HL-60 (cell line): ENCODE data around the gene ALPL.

Experiments used
- DNase-seq, 2 experiments: peaks; one replicate each; pipeline ENCODE4 v3.0.0-alpha.2; 2010 to 2020; ENCODE audit warnings: low read depth in 1 of 2, low spot score in 1 of 2
- H3K27ac ChIP-seq: fragments of 250-450 bp; sonication (Bioruptor Pico); replicated peaks from 2 replicates; pipeline ENCODE4 v1.5.1; 2020; ENCODE audit warnings: mild to moderate bottlenecking, moderate library complexity
- H3K27me3 ChIP-seq: fragments of 250-450 bp; sonication (Bioruptor Pico); 2 replicates; pipeline ENCODE4 v1.5.1; 2021; ENCODE audit warnings: mild to moderate bottlenecking, moderate library complexity; ENCODE audit not compliant: insufficient read depth, poor library complexity, severe bottlenecking
- H3K4me3 ChIP-seq: replicated peaks from 2 replicates; pipeline ENCODE4 v1.5.1; 2011; ENCODE audit warnings: mild to moderate bottlenecking, control low read depth, low read length; ENCODE audit not compliant: insufficient read depth
- GABPA ChIP-seq: IDR thresholded peaks from 2 replicates; pipeline ENCODE4 v1.6.1; 2012; ENCODE audit warnings: low read depth
- POLR2AphosphoS5 ChIP-seq: IDR thresholded peaks from 2 replicates; pipeline ENCODE4 v1.6.1; 2012; ENCODE audit warnings: low read depth
- SPI1 ChIP-seq: IDR thresholded peaks from 2 replicates; pipeline ENCODE4 v1.6.1; 2012; ENCODE audit warnings: low read depth, mild to moderate bottlenecking, borderline replicate concordance
- TF ChIP-seq, protein P1 (sequence below): IDR thresholded peaks from 2 replicates; pipeline ENCODE4 v1.6.1; 2012; ENCODE audit warnings: low read depth; ENCODE audit not compliant: insufficient replicate concordance
- TF ChIP-seq, protein P2 (sequence below): IDR thresholded peaks from one replicate; pipeline ENCODE4 v1.5.1; 2011; ENCODE audit warnings: low read length, control low read depth, inconsistent platforms; ENCODE audit not compliant: insufficient read depth

The ALPL gene

DNA sequence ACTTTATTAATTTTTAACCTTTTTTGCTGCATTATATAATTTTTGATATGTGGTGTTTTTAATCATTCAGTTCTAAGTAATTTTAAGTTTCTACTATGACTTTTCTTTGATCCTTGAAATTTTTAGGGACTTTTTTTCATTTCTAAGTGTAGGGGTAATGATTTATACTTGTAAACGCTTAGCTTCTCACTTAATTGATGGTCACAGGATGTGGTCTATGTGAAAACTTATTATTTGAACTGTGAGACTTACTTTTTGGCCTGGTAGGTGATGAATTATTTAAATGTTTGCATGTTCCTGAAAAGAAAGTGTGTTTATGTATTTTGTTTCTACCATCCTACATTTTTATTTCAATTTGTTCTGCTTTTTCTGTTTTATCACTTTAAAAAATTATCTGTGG, 17.2 kb downstream of the ALPL start:
- Histone ChIP-seq H3K4me3 (no peak overlapping the region), H3K27ac (no peak overlapping the region), H3K27me3 (no peaks in the 10 kb centered on the region)
- TF ChIP-seq GABPA (no peak), SPI1 (no peak), POLR2AphosphoS5 (no peak)
- TF ChIP-seq, protein P1, sequence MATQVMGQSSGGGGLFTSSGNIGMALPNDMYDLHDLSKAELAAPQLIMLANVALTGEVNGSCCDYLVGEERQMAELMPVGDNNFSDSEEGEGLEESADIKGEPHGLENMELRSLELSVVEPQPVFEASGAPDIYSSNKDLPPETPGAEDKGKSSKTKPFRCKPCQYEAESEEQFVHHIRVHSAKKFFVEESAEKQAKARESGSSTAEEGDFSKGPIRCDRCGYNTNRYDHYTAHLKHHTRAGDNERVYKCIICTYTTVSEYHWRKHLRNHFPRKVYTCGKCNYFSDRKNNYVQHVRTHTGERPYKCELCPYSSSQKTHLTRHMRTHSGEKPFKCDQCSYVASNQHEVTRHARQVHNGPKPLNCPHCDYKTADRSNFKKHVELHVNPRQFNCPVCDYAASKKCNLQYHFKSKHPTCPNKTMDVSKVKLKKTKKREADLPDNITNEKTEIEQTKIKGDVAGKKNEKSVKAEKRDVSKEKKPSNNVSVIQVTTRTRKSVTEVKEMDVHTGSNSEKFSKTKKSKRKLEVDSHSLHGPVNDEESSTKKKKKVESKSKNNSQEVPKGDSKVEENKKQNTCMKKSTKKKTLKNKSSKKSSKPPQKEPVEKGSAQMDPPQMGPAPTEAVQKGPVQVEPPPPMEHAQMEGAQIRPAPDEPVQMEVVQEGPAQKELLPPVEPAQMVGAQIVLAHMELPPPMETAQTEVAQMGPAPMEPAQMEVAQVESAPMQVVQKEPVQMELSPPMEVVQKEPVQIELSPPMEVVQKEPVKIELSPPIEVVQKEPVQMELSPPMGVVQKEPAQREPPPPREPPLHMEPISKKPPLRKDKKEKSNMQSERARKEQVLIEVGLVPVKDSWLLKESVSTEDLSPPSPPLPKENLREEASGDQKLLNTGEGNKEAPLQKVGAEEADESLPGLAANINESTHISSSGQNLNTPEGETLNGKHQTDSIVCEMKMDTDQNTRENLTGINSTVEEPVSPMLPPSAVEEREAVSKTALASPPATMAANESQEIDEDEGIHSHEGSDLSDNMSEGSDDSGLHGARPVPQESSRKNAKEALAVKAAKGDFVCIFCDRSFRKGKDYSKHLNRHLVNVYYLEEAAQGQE: no peak
- TF ChIP-seq, protein P2, sequence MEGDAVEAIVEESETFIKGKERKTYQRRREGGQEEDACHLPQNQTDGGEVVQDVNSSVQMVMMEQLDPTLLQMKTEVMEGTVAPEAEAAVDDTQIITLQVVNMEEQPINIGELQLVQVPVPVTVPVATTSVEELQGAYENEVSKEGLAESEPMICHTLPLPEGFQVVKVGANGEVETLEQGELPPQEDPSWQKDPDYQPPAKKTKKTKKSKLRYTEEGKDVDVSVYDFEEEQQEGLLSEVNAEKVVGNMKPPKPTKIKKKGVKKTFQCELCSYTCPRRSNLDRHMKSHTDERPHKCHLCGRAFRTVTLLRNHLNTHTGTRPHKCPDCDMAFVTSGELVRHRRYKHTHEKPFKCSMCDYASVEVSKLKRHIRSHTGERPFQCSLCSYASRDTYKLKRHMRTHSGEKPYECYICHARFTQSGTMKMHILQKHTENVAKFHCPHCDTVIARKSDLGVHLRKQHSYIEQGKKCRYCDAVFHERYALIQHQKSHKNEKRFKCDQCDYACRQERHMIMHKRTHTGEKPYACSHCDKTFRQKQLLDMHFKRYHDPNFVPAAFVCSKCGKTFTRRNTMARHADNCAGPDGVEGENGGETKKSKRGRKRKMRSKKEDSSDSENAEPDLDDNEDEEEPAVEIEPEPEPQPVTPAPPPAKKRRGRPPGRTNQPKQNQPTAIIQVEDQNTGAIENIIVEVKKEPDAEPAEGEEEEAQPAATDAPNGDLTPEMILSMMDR: no peak
- no peak for DNase-seq

GRCh38 chr1:21530368-21531016, 21.3 kb downstream of the ALPL start:
- Histone ChIP-seq H3K4me3 (no peak overlapping the region), H3K27ac (no peak overlapping the region), H3K27me3 (no peaks in the 10 kb centered on the region)
- TF ChIP-seq GABPA (no peak), SPI1 (no peak), POLR2AphosphoS5 (no peak)
- TF ChIP-seq, protein P1: no peak
- TF ChIP-seq, protein P2: no peak
- DNase-seq: no peak

DNA sequence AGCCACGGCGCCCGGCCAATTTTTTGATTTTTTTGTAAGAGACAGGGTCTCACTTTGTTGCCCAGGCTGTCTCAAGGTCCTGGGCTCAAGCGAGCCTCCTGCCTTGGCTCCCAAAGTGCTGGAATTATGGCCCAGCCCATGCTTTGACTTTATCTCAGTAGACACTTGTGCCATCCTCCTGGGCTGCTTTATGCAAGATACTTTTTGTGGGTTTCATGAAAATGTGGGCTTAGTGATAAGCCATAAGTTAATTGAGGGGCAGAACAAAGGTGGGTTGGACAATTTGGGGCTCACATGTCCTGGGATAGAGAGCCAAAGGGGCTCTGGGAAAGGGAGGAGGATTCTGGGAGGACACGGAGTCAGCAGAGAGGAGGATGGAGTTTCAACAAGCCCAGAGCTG, 22.0 kb downstream of the ALPL start:
- Histone ChIP-seq H3K27me3 (no peaks in the 10 kb centered on the region), H3K4me3 (no peak overlapping the region), H3K27ac (no peak overlapping the region)
- DNase-seq: no peak
- no peak for TF ChIP-seq POLR2AphosphoS5
- TF ChIP-seq, protein P1: no peak
- TF ChIP-seq SPI1: no peak
- TF ChIP-seq, protein P2: no peak
- no peak for TF ChIP-seq GABPA
